Gastrocnemius medialis (tissue), 4 donors: ENCODE results near the gene YAP1. TPM values are rescaled to one million over a fixed set of nuclear protein-coding genes. Genes with fewer than 3 reads are reported as not detected.

Experiments used
- ATAC-seq, 2 donors: fragments of 150-250 bp; one replicate each; pipeline ENCODE4 v1.9.1; 2016
- DNase-seq, 2 donors: peaks; one replicate each; pipeline ENCODE4 v3.0.0-alpha.2; 2019
- H3K27ac ChIP-seq, 4 donors: fragments of 200-600 bp; sonication (generic); 1 replicate in 1 of 4; 2 replicates in 3 of 4; pipeline ENCODE4 v1.5.1; 2016 to 2018; ENCODE audit warnings: mild to moderate bottlenecking in 2 of 4, moderate library complexity in 1 of 4
- H3K27me3 ChIP-seq, 3 donors: fragments of 200-600 bp; sonication (generic) in 2 of 3; 1 replicate in 1 of 3; 2 replicates in 2 of 3; pipeline versions ENCODE4 v1.5.1 to v1.6.0; 2016 to 2019; ENCODE audit warnings: mild to moderate bottlenecking in 1 of 3, moderate library complexity in 1 of 3
- H3K36me3 ChIP-seq, 2 donors: fragments of 200-600 bp; sonication (generic) in 1 of 2; one replicate each; pipeline ENCODE4 v1.5.1; 2017 to 2018
- H3K4me1 ChIP-seq, 2 donors: fragments of 200-600 bp; sonication (generic) in 1 of 2; one replicate each; pipeline ENCODE4 v1.5.1; 2016 to 2017; ENCODE audit warnings: mild to moderate bottlenecking in 2 of 2
- H3K4me3 ChIP-seq, 4 donors: fragments of 200-600 bp; sonication (generic) in 3 of 4; 1 replicate in 1 of 4; 2 replicates in 3 of 4; pipeline ENCODE4 v1.5.1; 2016 to 2019; ENCODE audit warnings: mild to moderate bottlenecking in 2 of 4
- H3K9me3 ChIP-seq, 3 donors: fragments of 200-600 bp; sonication (generic) in 2 of 3; 1 replicate in 1 of 3; 2 replicates in 2 of 3; pipeline ENCODE4 v1.5.1; 2016 to 2019
- CTCF ChIP-seq, 5 experiments: fragments of 450-650 bp in 3 of 5; fragments of 200-600 bp in 2 of 5; sonication (generic) in 2 of 5; IDR thresholded peaks in 4 of 5; conservative IDR thresholded peaks in 1 of 5; 1 replicate in 4 of 5; 2 replicates in 1 of 5; pipeline ENCODE4 v1.5.1; 2016 to 2019; ENCODE audit warnings: antibody characterized with exemption in 5 of 5, mild to moderate bottlenecking in 3 of 5, moderate library complexity in 3 of 5
- POLR2A ChIP-seq, 2 donors: fragments of 450-650 bp; IDR thresholded peaks; one replicate each; pipeline ENCODE4 v1.6.1; 2017; ENCODE audit warnings: antibody characterized with exemption in 2 of 2, mild to moderate bottlenecking in 2 of 2, moderate library complexity in 2 of 2
- in situ Hi-C, 4 donors: fragments of 200-750 bp; cut with MboI; loops; one replicate each; pipeline versions ENCODE4 v1.15.0 to v1.8.0; 2017; ENCODE audit warnings: low sequenced_read_pairs in 4 of 4
- intact Hi-C: fragments of 100-400 bp; cut with DNase I; formaldehyde crosslinking; loops from one replicate; pipeline ENCODE4 v1.15.1; 2023; ENCODE audit warnings: low total_unique reads
- total RNA-seq, 4 donors: library from RNA; depleted of rRNA; stranded (reverse); fragments of >200 nt; gene quantifications; one replicate each; pipeline versions ENCODE4 v1.1.0 to v1.2.3, GENCODE V29; 2016

The YAP1 gene
- total RNA-seq, 4 donors from 2014 or later: 41.9 to 89.4 (median 72.6) TPM

DNA sequence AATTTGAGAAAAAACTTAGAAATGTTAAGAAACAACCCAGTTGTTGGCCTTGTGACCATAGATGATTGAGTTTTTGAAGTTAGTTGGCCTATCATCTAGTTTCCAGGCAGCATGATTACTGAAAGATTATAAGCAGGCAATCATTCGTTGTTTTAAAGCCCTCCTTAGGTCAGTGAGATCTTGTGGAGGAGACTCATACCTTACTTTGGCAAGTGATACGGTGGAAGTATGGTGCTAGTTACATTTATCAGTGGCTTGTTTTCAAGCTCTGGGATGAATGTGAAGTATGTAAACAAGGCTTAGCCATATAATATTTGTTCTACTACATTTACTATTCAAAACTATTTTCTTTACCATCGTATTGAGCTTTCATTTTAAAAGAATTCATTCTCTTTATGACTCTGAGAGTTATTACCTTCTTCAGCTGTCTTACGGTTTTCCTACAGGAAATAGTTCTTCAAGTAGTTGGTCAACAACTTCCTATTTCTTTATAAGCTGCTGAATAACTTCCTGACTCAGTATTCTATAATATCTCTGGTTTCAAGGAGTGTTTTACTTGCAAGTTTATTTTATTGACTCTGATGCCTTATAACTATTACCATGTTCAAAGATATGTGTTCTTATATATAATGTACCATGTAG lies 7.3 kb downstream of the YAP1 start:
- DNase-seq (no peak), ATAC-seq (no peak)
- H3K9me3 ChIP-seq: no peaks in the 10 kb centered on the region
- TF ChIP-seq POLR2A (IDR thresholded peaks at IDR 0.05) (no peak), CTCF (IDR thresholded peaks at IDR 0.05 in 4 of 5, conservative IDR thresholded peaks at IDR 0.05 in 1 of 5) (no peak)
- H3K4me1 ChIP-seq: peaks cover 87 to 88% of the 10 kb centered on the region in 2 donors
- peak overlapping the region; percentile 4 to 99 (median 12) for H3K27ac ChIP-seq
- no peaks in the 10 kb centered on the region for H3K27me3 ChIP-seq
- no peaks in the 10 kb centered on the region for H3K36me3 ChIP-seq
- intact Hi-C loops: loop anchor here (10.0 kb wide), 1 partner anchor 203 kb away; the partner anchor contains the start of genes ANGPTL5 and CEP126
- H3K4me3 ChIP-seq: peak overlapping the region in 1 of 4 donors; percentile 11
- in situ Hi-C loops: no loop called here

DNA sequence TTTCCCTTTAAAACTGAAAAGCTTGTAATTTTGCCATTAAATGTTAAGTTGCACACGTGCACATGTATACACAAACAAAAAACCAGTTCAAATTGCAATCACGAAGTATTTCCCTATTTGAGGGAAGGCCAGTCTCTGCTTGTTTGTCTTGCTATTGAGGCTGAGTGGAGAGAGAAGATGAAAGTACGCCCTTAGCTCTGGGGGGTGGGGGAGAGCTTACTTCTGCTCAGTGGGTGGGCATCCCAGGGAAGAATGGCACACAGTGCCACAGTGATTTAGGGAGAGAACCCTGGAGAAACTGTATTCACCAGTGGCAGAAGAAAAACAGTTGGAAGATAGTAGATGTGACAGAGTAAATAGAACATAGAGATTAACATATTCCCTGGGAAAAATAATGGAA lies 8.7 kb downstream of the YAP1 start:
- intact Hi-C loops (loop anchor here (10.0 kb wide), 1 partner anchor 204 kb away; the partner anchor contains the start of genes ANGPTL5 and CEP126), in situ Hi-C loops (no loop called here)
- Histone ChIP-seq H3K27ac (peak overlapping the region in 3 of 4 donors; percentile 15 to 76 (median 65)), H3K36me3 (no peaks in the 10 kb centered on the region), H3K4me1 (peaks cover 75 to 77% of the 10 kb centered on the region in 2 donors), H3K9me3 (no peaks in the 10 kb centered on the region), H3K4me3 (no peak overlapping the region), H3K27me3 (no peaks in the 10 kb centered on the region)
- DNase-seq (no peak), ATAC-seq (no peak)
- TF ChIP-seq POLR2A (IDR thresholded peaks at IDR 0.05) (no peak), CTCF (IDR thresholded peaks at IDR 0.05 in 4 of 5, conservative IDR thresholded peaks at IDR 0.05 in 1 of 5) (no peak)

DNA sequence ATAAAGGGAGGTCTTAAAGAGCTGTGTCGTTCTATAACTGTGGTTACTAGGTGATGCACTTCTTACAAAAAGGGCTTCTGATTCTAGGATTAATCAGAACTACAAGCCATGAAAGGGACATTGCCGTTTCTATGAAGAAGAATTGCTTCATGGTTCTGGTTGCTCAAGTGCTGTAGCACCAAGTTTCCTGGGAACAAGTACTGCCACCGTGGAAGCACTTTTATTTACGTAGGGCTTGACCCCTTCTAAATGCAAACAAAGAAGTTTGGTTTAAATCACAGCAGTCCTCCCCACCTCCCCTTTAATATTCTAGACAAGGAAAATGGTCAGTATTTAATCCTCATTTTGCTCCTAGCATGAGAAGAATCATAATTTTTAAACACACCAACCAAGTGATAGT lies 9.8 kb downstream of the YAP1 start:
- intact Hi-C loops (loop anchor here (10.0 kb wide), 1 partner anchor 205 kb away; the partner anchor contains the start of genes ANGPTL5 and CEP126), in situ Hi-C loops (no loop called here)
- peak overlapping the region; percentile 55 to 76 (median 68) for H3K27ac ChIP-seq
- ATAC-seq (peak; percentile 72 to 79), DNase-seq (no peak)
- H3K27me3 ChIP-seq: no peaks in the 10 kb centered on the region
- peak overlapping the region in 3 of 4 donors; percentile 9 to 39 (median 11) for H3K4me3 ChIP-seq
- no peaks in the 10 kb centered on the region for H3K9me3 ChIP-seq
- TF ChIP-seq CTCF (IDR thresholded peaks at IDR 0.05 in 4 of 5, conservative IDR thresholded peaks at IDR 0.05 in 1 of 5): no peak
- TF ChIP-seq POLR2A (IDR thresholded peaks at IDR 0.05): no peak
- H3K36me3 ChIP-seq: no peaks in the 10 kb centered on the region
- peaks cover 67% of the 10 kb centered on the region in 2 donors for H3K4me1 ChIP-seq

DNA sequence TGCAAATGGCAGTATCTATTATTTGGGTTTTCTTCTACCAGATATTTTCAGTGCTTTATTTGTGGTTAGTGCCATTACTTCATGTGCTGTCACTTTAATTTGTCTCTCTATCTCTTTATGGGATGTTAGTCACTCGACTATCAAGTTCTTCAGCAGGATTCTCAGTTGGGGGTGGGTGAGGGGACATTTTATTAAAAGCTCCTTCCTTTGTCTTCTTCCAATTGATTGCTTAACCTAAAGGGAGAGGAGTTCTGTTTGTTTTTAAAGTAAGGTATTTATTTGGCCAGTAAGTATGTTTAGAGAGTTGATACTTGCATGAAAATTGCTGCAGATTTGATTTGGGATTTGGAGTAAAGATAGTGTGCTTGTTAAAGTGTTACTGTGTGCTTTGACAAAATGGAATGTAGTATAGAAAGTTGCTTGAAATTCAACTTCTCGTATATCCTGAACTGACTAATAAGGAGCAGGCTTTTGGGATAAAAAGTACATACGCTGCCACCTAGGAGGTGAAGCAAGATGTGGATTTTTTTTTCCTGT lies 10.3 kb downstream of the YAP1 start:
- Histone ChIP-seq H3K4me1 (peaks cover 63 to 66% of the 10 kb centered on the region in 2 donors), H3K27ac (peak overlapping the region; percentile 55 to 76 (median 68))

More for the DNA sequence above, 10.3 kb downstream of the YAP1 start:
- Histone ChIP-seq H3K9me3 (no peaks in the 10 kb centered on the region), H3K36me3 (no peaks in the 10 kb centered on the region), H3K4me3 (peak overlapping the region in 3 of 4 donors; percentile 9 to 39 (median 11)), H3K27me3 (no peaks in the 10 kb centered on the region)
- no peak for DNase-seq
- TF ChIP-seq POLR2A (IDR thresholded peaks at IDR 0.05) (no peak), CTCF (IDR thresholded peaks at IDR 0.05 in 4 of 5, conservative IDR thresholded peaks at IDR 0.05 in 1 of 5) (no peak)
- in situ Hi-C loops (no loop called here), intact Hi-C loops (no loop called here)
- ATAC-seq: peak; percentile 77 to 85
